CD14-positive monocyte (primary cell): ENCODE measurements around the gene SMU1. TPM values are rescaled to one million over a fixed set of nuclear protein-coding genes. Genes with fewer than 3 reads are reported as not detected.

Experiments used
- DNase-seq, 3 donors: peaks; one replicate each; pipeline ENCODE4 v3.0.0-alpha.2; 2011 to 2022
- H2AFZ ChIP-seq: 2 replicates; pipeline ENCODE4 v1.6.0; 2012; ENCODE audit warnings: mild to moderate bottlenecking, low read depth, low read length, inconsistent platforms; ENCODE audit not compliant: insufficient read depth, poor library complexity, severe bottlenecking
- H3K27ac ChIP-seq, 2 donors: 1 replicate in 1 of 2; 2 replicates in 1 of 2; pipeline ENCODE4 v1.5.1; 2012 to 2013; ENCODE audit warnings: low read length in 2 of 2, control low read depth in 1 of 2, inconsistent platforms in 1 of 2, low read depth in 1 of 2, mild to moderate bottlenecking in 1 of 2
- H3K27me3 ChIP-seq, 2 donors: one replicate each; pipeline versions ENCODE4 v1.6.0 to v1.6.1; 2011 to 2013; ENCODE audit warnings: low read length in 2 of 2; ENCODE audit not compliant: control insufficient read depth in 2 of 2, insufficient read depth in 2 of 2
- H3K36me3 ChIP-seq, 2 donors: replicated peaks in 1 of 2; 1 replicate in 1 of 2; 2 replicates in 1 of 2; pipeline versions ENCODE4 v1.5.1 to v1.6.1; 2012 to 2013; ENCODE audit warnings: low read length in 2 of 2, control low read depth in 1 of 2, inconsistent platforms in 1 of 2, mild to moderate bottlenecking in 1 of 2; ENCODE audit not compliant: insufficient read depth in 2 of 2, control insufficient read depth in 1 of 2
- H3K4me1 ChIP-seq, 2 donors: 1 replicate in 1 of 2; 2 replicates in 1 of 2; pipeline versions ENCODE4 v1.5.1 to v1.6.1; 2012 to 2013; ENCODE audit warnings: low read length in 2 of 2, control low read depth in 1 of 2, inconsistent platforms in 1 of 2, mild to moderate bottlenecking in 1 of 2, moderate library complexity in 1 of 2; ENCODE audit not compliant: insufficient read depth in 2 of 2, control insufficient read depth in 1 of 2
- H3K4me2 ChIP-seq: replicated peaks from 2 replicates; pipeline ENCODE3; 2012; ENCODE audit warnings: low read length, moderate library complexity, mild to moderate bottlenecking; ENCODE audit not compliant: poor library complexity, severe bottlenecking; ENCODE audit errors: extremely low read depth
- H3K4me3 ChIP-seq, 3 experiments: fragments of 200-600 bp in 1 of 3; sonication (generic) in 1 of 3; replicated peaks in 1 of 3; 1 replicate in 2 of 3; 2 replicates in 1 of 3; pipeline ENCODE4 v1.5.1; 2011 to 2013; ENCODE audit warnings: low read length in 3 of 3, mild to moderate bottlenecking in 3 of 3, control low read depth in 2 of 3, low read depth in 2 of 3, inconsistent platforms in 1 of 3, moderate library complexity in 1 of 3
- H3K79me2 ChIP-seq: 2 replicates; pipeline ENCODE4 v1.6.0; 2012; ENCODE audit warnings: mild to moderate bottlenecking, control low read depth, inconsistent platforms, low read length, moderate library complexity; ENCODE audit not compliant: insufficient read depth
- H3K9ac ChIP-seq: 2 replicates; pipeline ENCODE4 v1.6.0; 2017; ENCODE audit warnings: low read length, mild to moderate bottlenecking; ENCODE audit not compliant: insufficient read depth, poor library complexity, severe bottlenecking
- H3K9me3 ChIP-seq, 2 donors: replicated peaks in 1 of 2; 1 replicate in 1 of 2; 2 replicates in 1 of 2; pipeline versions ENCODE4 v1.5.1 to v1.6.1; 2012 to 2013; ENCODE audit warnings: low read length in 2 of 2, control low read depth in 1 of 2; ENCODE audit not compliant: control insufficient read depth in 1 of 2, insufficient read depth in 1 of 2
- H4K20me1 ChIP-seq: 2 replicates; pipeline ENCODE4 v1.6.0; 2012; ENCODE audit warnings: mild to moderate bottlenecking, low read length, control low read depth, moderate library complexity; ENCODE audit not compliant: insufficient read depth
- H3K27ac Mint-ChIP-seq, 7 donors: one replicate each; pipeline ENCODE4 v1.8.0; 2020; ENCODE audit warnings: mild to moderate bottlenecking in 7 of 7, mixed read lengths in 7 of 7, moderate library complexity in 6 of 7, inconsistent platforms in 2 of 7
- H3K27me3 Mint-ChIP-seq, 3 donors: one replicate each; pipeline ENCODE4 v1.8.0; 2021 to 2022; ENCODE audit warnings: low read depth in 3 of 3, mild to moderate bottlenecking in 3 of 3, mixed read lengths in 3 of 3, moderate library complexity in 3 of 3, inconsistent platforms in 1 of 3
- H3K36me3 Mint-ChIP-seq, 2 donors: one replicate each; pipeline ENCODE4 v1.8.0; 2020; ENCODE audit warnings: mixed read lengths in 2 of 2, inconsistent platforms in 1 of 2, mild to moderate bottlenecking in 1 of 2
- H3K4me1 Mint-ChIP-seq: one replicate; pipeline ENCODE4 v1.8.0; 2020; ENCODE audit warnings: mild to moderate bottlenecking, mixed read lengths
- H3K4me3 Mint-ChIP-seq, 2 donors: one replicate each; pipeline ENCODE4 v1.8.0; 2020; ENCODE audit warnings: mild to moderate bottlenecking in 2 of 2, mixed read lengths in 2 of 2, moderate library complexity in 1 of 2
- H3K9me3 Mint-ChIP-seq, 7 donors: one replicate each; pipeline ENCODE4 v1.8.0; 2020 to 2022; ENCODE audit warnings: mixed read lengths in 7 of 7, mild to moderate bottlenecking in 6 of 7, moderate library complexity in 6 of 7, inconsistent platforms in 2 of 7
- CTCF ChIP-seq: fragments of 200-600 bp; IDR thresholded peaks from one replicate; pipeline ENCODE4 v1.8.0; 2022; ENCODE audit warnings: antibody characterized with exemption, mild to moderate bottlenecking
- WGBS: methylation state at CpG from one replicate; pipeline ENCODE4 v1.1.5; 2013; ENCODE audit warnings: missing lambda C conversion rate; ENCODE audit not compliant: insufficient coverage; 5-methylcytosine and 5-hydroxymethylcytosine counted together
- intact Hi-C, 2 donors: fragments of 100-400 bp; cut with micrococcal nuclease; formaldehyde crosslinking; loops; one replicate each; pipeline versions ENCODE4 v1.15.0 to v1.15.1; 2023
- polyA plus RNA-seq, 3 donors: library from polyadenylated mRNA; depleted of rRNA in 1 of 3; unstranded in 2 of 3; stranded (reverse) in 1 of 3; fragments of 300-500 nt in 2 of 3; fragments of >200 nt in 1 of 3; fragmentation: Illumina TruSeq in 2 of 3; gene quantifications; 1 replicate in 2 of 3; 2 replicates in 1 of 3; pipeline ENCODE4 v1.2.3, GENCODE V29; 2012 to 2021

SMU1 gene
- polyA plus RNA-seq, 3 donors: 8.0 to 21.7 (median 19.3) TPM

GRCh38 chr9:33099754-33100153 lies 23.3 kb upstream of the SMU1 start:
- DNase-seq: no peak
- no peaks in the 10 kb centered on the region for H3K27me3 ChIP-seq
- H3K36me3 ChIP-seq: no peaks in the 10 kb centered on the region
- H3K4me1 Mint-ChIP-seq: no peaks in the 10 kb centered on the region
- H3K4me3 ChIP-seq: no peak overlapping the region
- no peaks in the 10 kb centered on the region for H3K4me1 ChIP-seq
- no peaks in the 10 kb centered on the region for H3K27me3 Mint-ChIP-seq
- H3K27ac ChIP-seq: no peak overlapping the region
- peaks cover 0 to 5% (median 0%) of the 10 kb centered on the region in 7 donors for H3K9me3 Mint-ChIP-seq
- no peak for TF ChIP-seq CTCF
- H2AFZ ChIP-seq: no peak overlapping the region
- H3K79me2 ChIP-seq: no peaks in the 10 kb centered on the region
- H3K4me3 Mint-ChIP-seq: no peak overlapping the region
- no peak overlapping the region for H3K4me2 ChIP-seq
- intact Hi-C loops: no loop called here
- no peak overlapping the region for H3K9ac ChIP-seq
- H4K20me1 ChIP-seq: no peaks in the 10 kb centered on the region
- peaks cover 0 to 2% of the 10 kb centered on the region in 2 donors for H3K36me3 Mint-ChIP-seq
- H3K27ac Mint-ChIP-seq: peak overlapping the region in 1 of 7 donors; percentile 8
- H3K9me3 ChIP-seq: no peaks in the 10 kb centered on the region
- WGBS: 100% methylated on average over 2 of the region's 2 CpGs

- no peak overlapping the region for H3K4me3 Mint-ChIP-seq
- H3K9me3 Mint-ChIP-seq: peaks cover 0 to 2% (median 0%) of the 10 kb centered on the region in 7 donors
- Histone ChIP-seq H3K4me3 (no peak overlapping the region), H3K36me3 (no peaks in the 10 kb centered on the region), H3K27ac (no peak overlapping the region), H3K4me2 (no peak overlapping the region), H2AFZ (no peak overlapping the region), H3K9ac (no peak overlapping the region), H3K9me3 (no peaks in the 10 kb centered on the region), H4K20me1 (no peaks in the 10 kb centered on the region), H3K27me3 (no peaks in the 10 kb centered on the region), H3K4me1 (no peaks in the 10 kb centered on the region), H3K79me2 (no peaks in the 10 kb centered on the region)
- DNase-seq: no peak
- H3K27me3 Mint-ChIP-seq: no peaks in the 10 kb centered on the region
- no peaks in the 10 kb centered on the region for H3K36me3 Mint-ChIP-seq
- intact Hi-C loops: no loop called here
- no CpG with 5 or more reads among the region's 3 CpGs for WGBS
- TF ChIP-seq CTCF: no peak
- peaks cover 3% of the 10 kb centered on the region for H3K4me1 Mint-ChIP-seq
- no peak overlapping the region for H3K27ac Mint-ChIP-seq
These were observed 20.7 kb upstream of the SMU1 start for GRCh38 chr9:33097192-33097591.
